HepG2 (cell line): ENCODE data around the gene ZMYND8. TPM values are rescaled to one million over a fixed set of nuclear protein-coding genes. Genes with fewer than 3 reads are reported as not detected.

Source experiments
- ASH2L ChIP-seq: fragments of 300-600, 200-600 bp; sonication (generic); IDR thresholded peaks from 2 replicates; pipeline ENCODE4 v1.7.0; 2017; ENCODE audit warnings: low read depth, mild to moderate bottlenecking, moderate library complexity, mixed read lengths, low read length; ENCODE audit not compliant: insufficient read length
- CBX1 ChIP-seq: IDR thresholded peaks from one replicate; pipeline ENCODE4 v1.6.1; 2016; ENCODE audit warnings: antibody characterized with exemption, low read depth
- CBX5 ChIP-seq: sonication (generic); formaldehyde crosslinking; IDR thresholded peaks from 2 replicates; pipeline ENCODE4 v1.4.0; 2020; ENCODE audit warnings: missing genetic modification reagents, borderline replicate concordance
- CSRNP1 ChIP-seq: sonication (generic); formaldehyde crosslinking; IDR thresholded peaks from 2 replicates; pipeline ENCODE4 v1.8.1; 2023; ENCODE audit warnings: mild to moderate bottlenecking, missing genetic modification reagents
- DNMT3B ChIP-seq: conservative IDR thresholded peaks from 2 replicates; pipeline ENCODE4 v1.6.1; 2016; ENCODE audit warnings: missing biosample characterization, control low read depth
- DZIP1 ChIP-seq: sonication (generic); formaldehyde crosslinking; IDR thresholded peaks from 2 replicates; pipeline ENCODE4 v1.5.0; 2020; ENCODE audit warnings: mild to moderate bottlenecking, missing genetic modification reagents
- ETS1 ChIP-seq: sonication (generic); formaldehyde crosslinking; IDR thresholded peaks from 2 replicates; pipeline ENCODE4 v1.4.0; 2020; ENCODE audit warnings: missing genetic modification reagents
- GATAD1 ChIP-seq: IDR thresholded peaks from 2 replicates; pipeline ENCODE4 v1.6.1; 2016; ENCODE audit warnings: missing genetic modification reagents, missing compliant biosample characterization
- ISX ChIP-seq: sonication (generic); formaldehyde crosslinking; conservative IDR thresholded peaks from 2 replicates; pipeline ENCODE4 v1.5.0; 2020; ENCODE audit warnings: missing genetic modification reagents
- MAZ ChIP-seq, 2 experiments: sonication (generic) in 1 of 2; formaldehyde crosslinking in 1 of 2; IDR thresholded peaks; 2 replicates each; pipeline versions ENCODE4 v1.5.0 to v1.6.1; 2012 to 2020; ENCODE audit warnings: low read depth in 2 of 2, mild to moderate bottlenecking in 2 of 2, borderline replicate concordance in 1 of 2, improper control_type of control experiment in 1 of 2, low read length in 1 of 2, missing genetic modification reagents in 1 of 2, moderate library complexity in 1 of 2
- MIXL1 ChIP-seq: IDR thresholded peaks from 2 replicates; pipeline ENCODE4 v1.6.1; 2016
- NCOA2 ChIP-seq: sonication (generic); formaldehyde crosslinking; IDR thresholded peaks from 2 replicates; pipeline ENCODE4 v1.8.0; 2022; ENCODE audit warnings: inconsistent platforms
- SALL2 ChIP-seq: sonication (generic); formaldehyde crosslinking; IDR thresholded peaks from 2 replicates; pipeline ENCODE4 v1.8.1; 2023; ENCODE audit warnings: mild to moderate bottlenecking, missing genetic modification reagents, inconsistent platforms
- SOX6 ChIP-seq, 2 experiments: fragments of 450-650 bp in 1 of 2; sonication (generic) in 1 of 2; formaldehyde crosslinking in 1 of 2; IDR thresholded peaks; 2 replicates each; pipeline versions ENCODE4 v1.4.0 to v1.6.1; 2017 to 2020; ENCODE audit warnings: antibody characterized with exemption in 1 of 2, mild to moderate bottlenecking in 1 of 2, missing genetic modification reagents in 1 of 2
- SP140L ChIP-seq: sonication (generic); formaldehyde crosslinking; IDR thresholded peaks from 2 replicates; pipeline ENCODE4 v1.4.0; 2020; ENCODE audit warnings: missing genetic modification reagents, borderline replicate concordance
- TOE1 ChIP-seq: sonication (generic); formaldehyde crosslinking; IDR thresholded peaks from 2 replicates; pipeline ENCODE4 v1.4.0; 2020; ENCODE audit warnings: mild to moderate bottlenecking, missing genetic modification reagents
- ZNF20 ChIP-seq: sonication (generic); formaldehyde crosslinking; IDR thresholded peaks from 2 replicates; pipeline ENCODE4 v1.4.0; 2020; ENCODE audit warnings: mild to moderate bottlenecking, moderate library complexity, missing genetic modification reagents
- ZNF256 ChIP-seq: sonication (generic); formaldehyde crosslinking; conservative IDR thresholded peaks from 2 replicates; pipeline ENCODE4 v1.4.0; 2020; ENCODE audit warnings: missing genetic modification reagents
- ZNF44 ChIP-seq: sonication (generic); formaldehyde crosslinking; IDR thresholded peaks from 2 replicates; pipeline ENCODE4 v1.5.1; 2020; ENCODE audit warnings: mild to moderate bottlenecking, missing genetic modification reagents
- ZNF580 ChIP-seq: IDR thresholded peaks from 2 replicates; pipeline ENCODE4 v1.6.1; 2016; ENCODE audit warnings: low read depth, borderline replicate concordance
- ZNF749 ChIP-seq: sonication (generic); formaldehyde crosslinking; IDR thresholded peaks from 2 replicates; pipeline ENCODE4 v1.8.0; 2022; ENCODE audit warnings: mild to moderate bottlenecking, missing genetic modification reagents, moderate library complexity, borderline replicate concordance
- ZNF781 ChIP-seq: sonication (generic); formaldehyde crosslinking; IDR thresholded peaks from 2 replicates; pipeline ENCODE4 v1.5.1; 2020; ENCODE audit warnings: borderline replicate concordance, mild to moderate bottlenecking, missing genetic modification reagents; ENCODE audit errors: not compliant biosample characterization
- polyA plus RNA-seq, 8 experiments: library from polyadenylated mRNA; depleted of rRNA in 3 of 8; stranded (reverse) in 7 of 8; unstranded in 1 of 8; fragments of >200 nt; fragmentation: Illumina TruSeq in 4 of 8; extraction: Trizol in 4 of 8; gene quantifications; 2 replicates each; pipeline versions ENCODE4 v1.2.1 to v1.2.3, GENCODE V29; 2011 to 2016; ENCODE audit warnings: low read depth in 4 of 8, missing spikeins in 1 of 8, mixed read lengths in 1 of 8; ENCODE audit not compliant: insufficient read depth in 1 of 8
- total RNA-seq, 5 experiments: library from RNA; depleted of rRNA; stranded (reverse); fragments of >200 nt; fragmentation: Illumina TruSeq; extraction: Trizol; gene quantifications; 2 replicates each; pipeline ENCODE4 v1.2.3, GENCODE V29; 2016; ENCODE audit warnings: low read depth in 1 of 5

ZMYND8 gene
- total and polyA plus RNA-seq, 2 of the 13 experiments (the other 11 are each of a cell fraction or from before 2014, with no cell fraction given) = 53.9 to 84.7 TPM

- peak; percentile 40; the same call in 1 of the 2 replicates for TF ChIP-seq CSRNP1
- TF ChIP-seq ZNF20 = no peak
- TF ChIP-seq CBX1 = no peak
- peak; percentile 25 for TF ChIP-seq ZNF781 (CRISPR knock-in tag)
- peak; percentile 56; the same call in 1 of the 2 replicates for TF ChIP-seq DNMT3B
- no peak for TF ChIP-seq ISX (CRISPR knock-in tag)
- peak; percentile 96 for TF ChIP-seq CBX5 (CRISPR knock-in tag)
- peak; percentile 61; the same call in 1 of the 2 replicates for TF ChIP-seq DZIP1
- no peak for TF ChIP-seq TOE1 (CRISPR knock-in tag)
- 0 out of 2 replicates have a peak, but pooled peaks have one; percentile 64 for TF ChIP-seq ZNF256 (CRISPR knock-in tag)
- no peak for TF ChIP-seq ZNF749 (CRISPR knock-in tag)
- peak; percentile 85; the same call in 1 of the 2 replicates for TF ChIP-seq ZNF580
- TF ChIP-seq SP140L (CRISPR knock-in tag) = peak; percentile 65; the same call in 1 of the 2 replicates
- TF ChIP-seq SOX6 (IDR thresholded peaks at IDR 0.05) = no peak
- peak; percentile 57 for TF ChIP-seq SOX6 (CRISPR knock-in tag; IDR thresholded peaks at IDR 0.05)
- TF ChIP-seq ETS1 (CRISPR knock-in tag) = no peak
- TF ChIP-seq MIXL1 (CRISPR knock-in tag) = peak; percentile 71; the same call in 1 of the 2 replicates
- TF ChIP-seq ZNF44 (CRISPR knock-in tag) = peak; percentile 18; the same call in 1 of the 2 replicates
- peak; percentile 34 for TF ChIP-seq ASH2L
- 0 out of 2 replicates have a peak, but pooled peaks have one; percentile 57 for TF ChIP-seq GATAD1 (CRISPR knock-in tag)
- no peak for TF ChIP-seq MAZ (IDR thresholded peaks at IDR 0.05; ENCODE audit: borderline replicate concordance, low read depth, low read length)
- TF ChIP-seq MAZ (CRISPR knock-in tag; IDR thresholded peaks at IDR 0.05; ENCODE audit: low read depth) = no peak
- no peak; the same call in 1 of the 2 replicates for TF ChIP-seq SALL2 (CRISPR knock-in tag)
- TF ChIP-seq NCOA2 (CRISPR knock-in tag) = 0 out of 2 replicates have a peak, but pooled peaks have one; percentile 53
Measured at GRCh38 chr20:47196091-47197081, 160.1 kb downstream of the ZMYND8 start (continued).
